IMR-90 (cell line): ENCODE results near the gene CIDEA. TPM values are rescaled to one million over a fixed set of nuclear protein-coding genes. Genes with fewer than 3 reads are reported as not detected.

Source experiments
- ATAC-seq: fragments of 200-7000 bp; cut with Tn5 transposase; 2 replicates; pipeline ENCODE4 v1.9.1; 2020; ENCODE audit warnings: low read depth, mild to moderate bottlenecking, moderate library complexity
- BruUV-seq: library from RNA; stranded (reverse); fragments of 400-500 nt; replicated peaks from 2 replicates; lab custom pipeline; 2021; lab: Mats Ljungman, UMichigan
- CTCF ChIA-PET: fragments of 300-600 bp; formaldehyde crosslinking; extraction: SDS; loops from one replicate; lab custom pipeline; 2021; ENCODE audit warnings: antibody characterized with exemption; lab: Yijun Ruan, JAX
- POLR2A ChIA-PET: fragments of 300-600 bp; sonication (Branson Sonifier 250); formaldehyde crosslinking; loops from one replicate; lab custom pipeline; 2022; ENCODE audit warnings: antibody characterized with exemption; ENCODE audit not compliant: unreplicated experiment; lab: Charles Lee
- DNase-seq: peaks from one replicate; pipeline ENCODE4 v3.0.0; 2013
- H2AFZ ChIP-seq: replicated peaks from 2 replicates; pipeline ENCODE3; 2013; ENCODE audit warnings: low read length, mild to moderate bottlenecking; ENCODE audit not compliant: poor library complexity
- H2AK5ac ChIP-seq: 2 replicates; pipeline ENCODE4 v1.6.1; 2013; ENCODE audit warnings: low read depth, low read length, inconsistent platforms
- H2AK9ac ChIP-seq: replicated peaks from 2 replicates; pipeline ENCODE3; 2013; ENCODE audit warnings: mild to moderate bottlenecking, low read depth, low read length, moderate library complexity; ENCODE audit not compliant: poor library complexity
- H2BK120ac ChIP-seq: 2 replicates; pipeline ENCODE4 v1.6.1; 2013; ENCODE audit warnings: low read depth, low read length, inconsistent platforms
- H2BK15ac ChIP-seq: 3 replicates; pipeline ENCODE4 v1.6.1; 2013; ENCODE audit warnings: low read depth, low read length, inconsistent platforms
- H2BK20ac ChIP-seq: 2 replicates; pipeline ENCODE4 v1.6.1; 2013; ENCODE audit warnings: low read depth, mild to moderate bottlenecking, inconsistent platforms, low read length, moderate library complexity
- H2BK5ac ChIP-seq: 2 replicates; pipeline ENCODE4 v1.6.1; 2013; ENCODE audit warnings: mild to moderate bottlenecking, low read depth, low read length, inconsistent platforms; ENCODE audit not compliant: poor library complexity, severe bottlenecking
- H3K14ac ChIP-seq: replicated peaks from 2 replicates; pipeline ENCODE4 v1.6.1; 2013; ENCODE audit warnings: low read depth, low read length, inconsistent platforms
- H3K18ac ChIP-seq: 2 replicates; pipeline ENCODE4 v1.6.1; 2013; ENCODE audit warnings: low read depth, low read length, control low read depth
- H3K23ac ChIP-seq: 2 replicates; pipeline ENCODE4 v1.6.1; 2013; ENCODE audit warnings: low read depth, low read length, inconsistent platforms
- H3K27ac ChIP-seq: 2 replicates; pipeline ENCODE4 v1.5.1; 2013; ENCODE audit warnings: mild to moderate bottlenecking, control low read depth, low read length; ENCODE audit not compliant: insufficient read depth
- H3K27me3 ChIP-seq: 2 replicates; pipeline ENCODE4 v1.6.1; 2013; ENCODE audit warnings: low read length; ENCODE audit not compliant: control insufficient read depth, insufficient read depth
- H3K36me3 ChIP-seq: 2 replicates; pipeline ENCODE4 v1.6.1; 2013; ENCODE audit warnings: low read length, mixed read lengths; ENCODE audit not compliant: control insufficient read depth, insufficient read depth
- H3K4ac ChIP-seq: 2 replicates; pipeline ENCODE4 v1.6.1; 2013; ENCODE audit warnings: low read depth, low read length, inconsistent platforms
- H3K4me1 ChIP-seq: 2 replicates; pipeline ENCODE4 v1.6.1; 2013; ENCODE audit warnings: low read length, mixed read lengths; ENCODE audit not compliant: control insufficient read depth, insufficient read depth
- H3K4me2 ChIP-seq: 2 replicates; pipeline ENCODE4 v1.6.1; 2013; ENCODE audit warnings: low read depth, mild to moderate bottlenecking, control low read depth, low read length, moderate library complexity
- H3K4me3 ChIP-seq: 2 replicates; pipeline ENCODE4 v1.5.1; 2013; ENCODE audit warnings: low read depth, mild to moderate bottlenecking, control low read depth, low read length, moderate library complexity; ENCODE audit not compliant: insufficient read depth
- H3K56ac ChIP-seq: 2 replicates; pipeline ENCODE4 v1.6.1; 2013; ENCODE audit warnings: low read length, inconsistent platforms; ENCODE audit not compliant: insufficient read depth; ENCODE audit errors: extremely low read depth
- H3K79me1 ChIP-seq, 2 experiments: 2 replicates each; pipeline ENCODE4 v1.6.1; 2013; ENCODE audit warnings: low read length in 2 of 2, inconsistent platforms in 1 of 2, low read depth in 1 of 2
- H3K9ac ChIP-seq: 2 replicates; pipeline ENCODE4 v1.6.1; 2013; ENCODE audit warnings: low read depth, low read length, control low read depth
- H3K9me1 ChIP-seq: 2 replicates; pipeline ENCODE4 v1.6.1; 2013; ENCODE audit warnings: low read length, inconsistent platforms; ENCODE audit not compliant: insufficient read depth
- H3K9me3 ChIP-seq: 2 replicates; pipeline ENCODE4 v1.6.1; 2013; ENCODE audit warnings: low read length; ENCODE audit not compliant: control insufficient read depth, insufficient read depth
- H4K20me1 ChIP-seq: 2 replicates; pipeline ENCODE4 v1.6.1; 2013; ENCODE audit warnings: low read length, inconsistent platforms; ENCODE audit not compliant: insufficient read depth
- H4K5ac ChIP-seq: 2 replicates; pipeline ENCODE4 v1.6.1; 2013; ENCODE audit warnings: mild to moderate bottlenecking, low read depth, low read length, control low read depth
- H4K8ac ChIP-seq, 2 experiments: 2 replicates each; pipeline ENCODE4 v1.6.1; 2013; ENCODE audit warnings: low read depth in 2 of 2, low read length in 2 of 2, control low read depth in 1 of 2, inconsistent platforms in 1 of 2
- H4K91ac ChIP-seq: 2 replicates; pipeline ENCODE4 v1.6.1; 2013; ENCODE audit warnings: low read depth, low read length, inconsistent platforms; ENCODE audit not compliant: insufficient read depth
- MAFK ChIP-seq: IDR thresholded peaks from 2 replicates; pipeline ENCODE4 v1.6.1; 2012; ENCODE audit warnings: low read depth, low read length, improper control_type of control experiment
- MAZ ChIP-seq: IDR thresholded peaks from 2 replicates; pipeline ENCODE4 v1.6.1; 2012; ENCODE audit warnings: low read depth, mild to moderate bottlenecking, low read length, improper control_type of control experiment, moderate library complexity, borderline replicate concordance
- POLR2A ChIP-seq: IDR thresholded peaks from 2 replicates; pipeline ENCODE4 v1.6.1; 2012; ENCODE audit warnings: mild to moderate bottlenecking, low read depth, low read length
- RCOR1 ChIP-seq: IDR thresholded peaks from 2 replicates; pipeline ENCODE4 v1.6.1; 2012; ENCODE audit warnings: mild to moderate bottlenecking, low read length, improper control_type of control experiment; ENCODE audit not compliant: insufficient replicate concordance
- RFX5 ChIP-seq: IDR thresholded peaks from 2 replicates; pipeline ENCODE4 v1.8.0; 2012; ENCODE audit warnings: low read depth, mild to moderate bottlenecking, low read length, moderate library complexity
- SMC3 ChIP-seq: fragments of 150-350 bp; IDR thresholded peaks from 2 replicates; pipeline ENCODE4 v1.6.1; 2016; ENCODE audit warnings: low read depth, mild to moderate bottlenecking, antibody characterized with exemption, low read length, moderate library complexity
- WGBS, 2 experiments: methylation state at CpG; one replicate each; pipeline versions ENCODE4 v1.1.5 to v1.1.7; 2013; ENCODE audit warnings: missing lambda C conversion rate in 2 of 2; ENCODE audit not compliant: insufficient read length in 1 of 2; ENCODE audit errors: extremely low coverage in 2 of 2; 5-methylcytosine and 5-hydroxymethylcytosine counted together
- dilution Hi-C: fragments of 300-500 bp; cut with HindIII; formaldehyde crosslinking; loops from one replicate; pipeline ENCODE4 v1.14.3; 2018; ENCODE audit warnings: low sequenced_read_pairs; ENCODE audit not compliant: unreplicated experiment
- in situ Hi-C: fragments of 300-500 bp; cut with MboI; formaldehyde crosslinking; loops from 3 replicates; pipeline ENCODE4 v1.14.3; 2019; ENCODE audit warnings: low sequenced_read_pairs, inconsistent platforms, mixed read lengths
- intact Hi-C: fragments of 100-400 bp; cut with micrococcal nuclease; formaldehyde crosslinking; loops from 2 replicates; pipeline ENCODE4 v1.10.0; 2022
- polyA plus RNA-seq, 3 experiments: library from polyadenylated mRNA; depleted of rRNA; stranded (reverse); fragments of >200 nt; gene quantifications; 2 replicates each; pipeline ENCODE4 v1.2.3, GENCODE V29; 2012; ENCODE audit warnings: low replicate concordance in 1 of 3
- total RNA-seq: library from RNA; depleted of rRNA; stranded (reverse); fragments of >200 nt; gene quantifications from 2 replicates; pipeline ENCODE4 v1.2.3, GENCODE V29; 2012

CIDEA gene
- total and polyA plus RNA-seq, 2 of the 4 experiments (the other 2 are of a cell fraction): not detected

- POLR2A ChIA-PET: no interaction called here
- H3K4me1 ChIP-seq: peaks cover 3% of the 10 kb centered on the region; the same call in 1 of the 2 replicates
- H3K18ac ChIP-seq: no peak overlapping the region
- no peak overlapping the region for H2AK9ac ChIP-seq
- H2BK5ac ChIP-seq: no peak overlapping the region
- no peaks in the 10 kb centered on the region for H3K36me3 ChIP-seq
- BruUV-seq: no TSS peak
- no peak overlapping the region for H4K5ac ChIP-seq
- in situ Hi-C loops (no loop called here), intact Hi-C loops (no loop called here), dilution Hi-C loops (no loop called here)
- no peaks in the 10 kb centered on the region for H3K79me1 ChIP-seq
- no peak overlapping the region for H3K27ac ChIP-seq
- TF ChIP-seq MAZ (no peak), RCOR1 (no peak), SMC3 (no peak), RFX5 (no peak), POLR2A (no peak), MAFK (no peak)
- H2BK15ac ChIP-seq: no peak overlapping the region
- H3K9ac ChIP-seq: no peak overlapping the region
- H2BK120ac ChIP-seq: no peak overlapping the region
- no peak overlapping the region for H2AK5ac ChIP-seq
- H4K8ac ChIP-seq: no peak overlapping the region
- no peak for ATAC-seq
- no peaks in the 10 kb centered on the region for H4K20me1 ChIP-seq
- H2AFZ ChIP-seq: no peak overlapping the region
- CTCF ChIA-PET: interaction anchor here (1.0 kb wide), 1 partner anchor 13 kb away, joined by 4 read pairs; no protein-coding TSS in a partner anchor
- no peak overlapping the region for H3K23ac ChIP-seq
- no peak for DNase-seq
- H4K91ac ChIP-seq: no peak overlapping the region
- 70% methylated on average over 15 of the region's 29 CpGs; no CpG with 5 or more reads in 1 of the 2 experiments for WGBS, 2 experiments
- no peak overlapping the region for H2BK20ac ChIP-seq
- H3K14ac ChIP-seq: no peak overlapping the region
- H3K4me2 ChIP-seq: no peak overlapping the region
- no peak overlapping the region for H3K4me3 ChIP-seq
- H3K27me3 ChIP-seq: peaks cover 64% of the 10 kb centered on the region
- peaks cover 10% of the 10 kb centered on the region; the same call in 1 of the 2 replicates for H3K9me1 ChIP-seq
- no peaks in the 10 kb centered on the region for H3K9me3 ChIP-seq
- H3K56ac ChIP-seq: no peak overlapping the region
- no peak overlapping the region for H3K4ac ChIP-seq
These were observed 4.9 kb downstream of the CIDEA start for GRCh38 chr18:12258719-12259705.
